ENCODE data around the gene TOM1L1.

Gene TOM1L1

DNA sequence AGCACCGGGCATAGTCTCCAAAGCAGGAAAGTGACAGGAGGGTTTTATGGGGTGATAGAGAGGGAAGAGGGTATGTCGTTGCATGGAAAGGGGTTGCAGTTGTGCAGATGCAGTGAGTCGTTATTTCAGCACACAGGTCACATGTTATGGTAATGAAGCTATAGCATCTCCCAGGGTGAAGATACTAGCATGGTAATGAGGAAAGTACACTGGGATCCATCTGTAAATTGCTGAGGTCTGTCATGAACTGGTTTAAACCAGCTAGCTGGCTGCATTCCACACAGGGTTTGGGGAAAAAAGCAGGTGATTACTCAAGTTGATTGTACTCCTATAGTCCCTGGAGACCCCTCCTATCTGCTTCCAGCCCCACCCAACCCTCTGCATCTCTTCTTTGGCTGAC is 56.1 kb downstream of the TOM1L1 start:
- TF ChIP-seq, protein P1, sequence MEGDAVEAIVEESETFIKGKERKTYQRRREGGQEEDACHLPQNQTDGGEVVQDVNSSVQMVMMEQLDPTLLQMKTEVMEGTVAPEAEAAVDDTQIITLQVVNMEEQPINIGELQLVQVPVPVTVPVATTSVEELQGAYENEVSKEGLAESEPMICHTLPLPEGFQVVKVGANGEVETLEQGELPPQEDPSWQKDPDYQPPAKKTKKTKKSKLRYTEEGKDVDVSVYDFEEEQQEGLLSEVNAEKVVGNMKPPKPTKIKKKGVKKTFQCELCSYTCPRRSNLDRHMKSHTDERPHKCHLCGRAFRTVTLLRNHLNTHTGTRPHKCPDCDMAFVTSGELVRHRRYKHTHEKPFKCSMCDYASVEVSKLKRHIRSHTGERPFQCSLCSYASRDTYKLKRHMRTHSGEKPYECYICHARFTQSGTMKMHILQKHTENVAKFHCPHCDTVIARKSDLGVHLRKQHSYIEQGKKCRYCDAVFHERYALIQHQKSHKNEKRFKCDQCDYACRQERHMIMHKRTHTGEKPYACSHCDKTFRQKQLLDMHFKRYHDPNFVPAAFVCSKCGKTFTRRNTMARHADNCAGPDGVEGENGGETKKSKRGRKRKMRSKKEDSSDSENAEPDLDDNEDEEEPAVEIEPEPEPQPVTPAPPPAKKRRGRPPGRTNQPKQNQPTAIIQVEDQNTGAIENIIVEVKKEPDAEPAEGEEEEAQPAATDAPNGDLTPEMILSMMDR (IDR thresholded peaks at IDR 0.05; ENCODE audit: low read depth, low read length), result no peak
- DNase-seq (ENCODE audit: extremely low read depth, low read depth), result no peak

DNA sequence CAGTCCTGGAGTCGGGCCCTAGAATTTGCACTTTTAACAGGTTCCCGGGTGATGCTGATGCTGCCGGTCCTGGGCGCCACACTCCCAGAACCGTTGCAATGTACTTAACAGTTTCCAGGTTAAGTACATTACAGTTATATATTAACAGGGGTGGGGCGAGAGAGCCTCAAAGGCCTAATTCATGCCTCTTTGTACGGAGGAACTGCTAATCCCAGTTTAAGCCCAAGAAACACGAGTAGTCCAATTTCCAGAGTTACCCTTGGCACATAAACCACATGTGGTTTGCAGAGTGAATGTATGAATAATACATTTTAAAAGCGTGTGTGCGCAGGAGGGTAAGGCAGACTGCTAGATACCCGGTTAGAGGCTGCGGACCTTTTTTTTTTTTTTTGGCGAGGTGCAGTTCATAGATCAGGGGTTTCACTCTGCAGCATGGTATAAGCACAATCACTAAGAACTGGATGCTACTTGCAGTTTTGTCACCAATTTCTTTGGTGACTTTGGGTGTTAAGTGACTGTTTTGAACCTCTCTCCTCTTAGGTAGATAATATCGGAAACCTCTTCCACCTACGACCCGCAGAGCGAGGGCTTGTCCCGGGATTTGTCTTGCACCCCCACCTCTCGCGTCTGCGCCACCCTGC is 67.1 kb downstream of the TOM1L1 start:
- DNase-seq (ENCODE audit: extremely low read depth, low read depth), result no peak
- TF ChIP-seq, protein P1 (IDR thresholded peaks at IDR 0.05; ENCODE audit: low read depth, low read length), result 0 out of 2 replicates have a peak, but pooled peaks have one; percentile 48

DNA sequence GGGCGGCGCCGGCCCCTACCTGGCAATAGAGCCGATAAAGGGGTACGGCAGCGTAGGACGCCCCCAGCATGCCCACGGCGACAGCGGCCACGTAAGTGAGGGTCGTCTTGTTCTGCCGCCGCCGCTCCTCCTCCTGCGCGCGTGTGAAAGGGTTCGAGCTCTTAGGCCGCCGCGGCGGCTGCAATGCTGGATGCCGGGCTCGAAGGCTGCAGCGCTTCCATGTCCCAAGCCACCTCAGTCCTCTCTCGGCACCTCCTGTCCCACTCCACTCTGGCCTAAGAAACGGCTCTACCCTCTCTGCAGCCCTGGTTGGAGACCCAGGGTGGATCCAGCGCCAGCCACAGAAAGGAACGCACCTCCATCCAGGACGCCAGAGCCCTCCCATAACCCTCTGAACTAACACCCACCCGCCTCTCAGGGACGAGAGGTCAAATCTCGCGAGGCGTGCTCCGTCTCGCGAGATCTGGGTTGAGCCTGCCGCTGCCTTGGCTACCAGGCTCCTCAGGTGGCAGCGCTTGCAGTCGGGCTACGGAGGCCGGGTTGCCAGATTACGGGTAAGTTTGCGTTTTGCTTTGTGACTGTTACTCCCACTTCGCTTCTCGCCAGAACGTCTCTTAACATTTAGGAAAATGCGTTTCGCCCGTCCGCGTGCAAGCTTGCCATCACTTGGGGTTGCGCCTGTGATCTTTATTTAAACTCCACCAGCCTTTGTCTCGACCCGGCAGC is 67.8 kb downstream of the TOM1L1 start, which contains the start of the genes COX11 and STXBP4:
COX11 (minus strand) TSS at position 393 of the 726 bp plus-strand sequence; CDS start at position 385, 8 bp downstream.
STXBP4 (plus strand) TSS at position 504 of the 726 bp plus-strand sequence. CDS start 17,455 bp downstream, outside the sequence.
- TF ChIP-seq, protein P1 (IDR thresholded peaks at IDR 0.05; ENCODE audit: low read depth, low read length), result no peak; the same call in none of the 2 replicates
- peak; percentile 92 for DNase-seq (ENCODE audit: extremely low read depth, low read depth)

DNA sequence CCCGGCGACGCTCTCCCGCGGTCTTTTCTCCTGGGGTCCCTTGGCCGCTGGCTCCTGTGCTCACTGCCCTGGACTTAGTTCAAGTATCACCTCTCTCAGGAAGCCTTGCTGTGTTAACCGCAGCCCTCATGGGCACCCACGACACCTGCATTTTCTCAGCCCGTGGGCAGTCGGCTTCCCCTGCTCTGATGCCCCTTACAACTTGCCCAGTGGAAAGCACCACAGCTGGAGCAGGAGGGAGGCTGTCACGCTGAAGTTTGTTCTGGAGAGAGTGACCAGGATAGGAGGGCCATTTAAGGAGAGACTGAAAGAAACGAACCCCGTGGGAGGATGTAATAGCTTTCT is 68.3 kb downstream of the TOM1L1 start:
- DNase-seq (ENCODE audit: extremely low read depth, low read depth), result no peak
- TF ChIP-seq, protein P1 (IDR thresholded peaks at IDR 0.05; ENCODE audit: low read depth, low read length), result no peak

DNA sequence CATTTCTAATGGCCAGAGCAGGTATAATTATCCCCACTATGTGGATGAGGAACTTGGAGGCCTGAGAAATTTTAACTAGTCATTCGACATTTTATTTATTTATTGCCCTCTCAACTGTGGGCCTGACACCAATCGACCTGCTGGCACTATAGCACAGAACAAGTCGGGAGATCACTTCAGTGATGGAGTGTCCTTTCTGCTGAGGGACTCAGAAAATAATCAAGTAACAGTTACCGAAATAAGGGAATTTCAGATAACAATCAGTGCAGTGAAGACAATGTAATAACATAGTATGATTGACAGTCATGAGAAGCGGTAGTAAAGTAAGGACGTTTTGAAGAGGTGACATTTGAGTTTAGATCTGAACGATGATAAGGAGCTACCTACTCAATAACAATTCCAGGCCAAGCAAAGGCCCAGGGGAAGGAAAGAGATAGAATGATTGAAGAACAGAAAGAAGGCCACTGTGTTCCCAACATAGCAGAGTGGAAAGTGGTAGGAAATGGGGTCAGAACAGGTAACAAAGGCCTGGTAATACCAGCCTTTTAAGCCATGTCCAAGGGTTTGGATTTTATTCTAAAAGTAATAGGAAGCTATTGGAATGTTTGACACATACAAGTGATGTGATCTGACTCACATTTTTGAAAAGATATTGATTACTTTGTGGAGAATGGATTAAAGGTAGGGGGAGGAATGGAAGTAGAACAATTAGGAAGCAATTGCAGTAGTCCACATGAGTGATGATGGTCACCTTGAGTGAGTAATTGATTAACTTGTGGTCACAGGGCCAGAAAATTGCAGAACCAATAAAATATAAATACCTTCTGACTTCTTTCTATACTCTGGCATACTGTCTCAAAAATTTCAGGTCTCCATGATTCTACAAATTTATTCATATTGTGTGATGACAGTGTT is 69.3 kb downstream of the TOM1L1 start:
- TF ChIP-seq, protein P1 (IDR thresholded peaks at IDR 0.05; ENCODE audit: low read depth, low read length), result no peak
- DNase-seq (ENCODE audit: extremely low read depth, low read depth), result no peak

DNA sequence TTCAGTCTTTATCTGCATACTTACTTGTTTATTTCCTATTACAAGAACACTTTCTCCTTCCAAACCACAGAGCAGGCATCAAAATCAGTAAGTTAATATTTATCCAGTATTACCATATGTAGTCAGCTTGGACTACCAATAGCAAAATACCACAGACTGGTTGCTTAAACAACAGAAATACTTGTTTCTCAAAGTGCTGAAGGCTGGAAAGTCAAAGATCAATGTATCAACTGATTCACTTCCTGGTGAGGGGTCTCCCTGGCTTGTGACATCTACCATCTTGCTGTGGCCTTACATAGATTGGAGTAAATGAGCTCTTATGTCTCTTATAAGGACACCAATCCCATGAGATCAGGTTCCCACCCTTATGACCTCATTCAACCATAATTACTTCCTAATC is 70.5 kb downstream of the TOM1L1 start:
- no peak for DNase-seq (ENCODE audit: extremely low read depth, low read depth)
- TF ChIP-seq, protein P1 (IDR thresholded peaks at IDR 0.05; ENCODE audit: low read depth, low read length), result no peak
